OCI-LY1 (cell line): ENCODE data around the gene PYCR2.

Source experiments
- H2AFZ ChIP-seq: fragments of 200-600 bp; sonication (generic), shearing (Covaris generic); 2 replicates; pipeline ENCODE4 v1.6.0; 2014; ENCODE audit warnings: antibody characterized with exemption, mild to moderate bottlenecking, low read length
- H3F3A ChIP-seq: fragments of 200-600 bp; sonication (generic), shearing (Covaris generic); 2 replicates; pipeline ENCODE4 v1.6.0; 2014; ENCODE audit warnings: mild to moderate bottlenecking, antibody characterized with exemption, low read length, moderate library complexity; ENCODE audit not compliant: insufficient read depth
- H3K27ac ChIP-seq: fragments of 200-600 bp; sonication (generic); 2 replicates; pipeline ENCODE4 v1.5.1; 2014; ENCODE audit warnings: low read length, mixed run types, mild to moderate bottlenecking, low read depth; ENCODE audit not compliant: poor library complexity, severe bottlenecking
- H3K27me3 ChIP-seq: fragments of 200-600 bp; sonication (generic); 2 replicates; pipeline ENCODE4 v1.6.0; 2014; ENCODE audit warnings: antibody characterized with exemption, mild to moderate bottlenecking, low read length, moderate library complexity; ENCODE audit not compliant: insufficient read depth
- H3K36me3 ChIP-seq: fragments of 200-600 bp; sonication (generic); 2 replicates; pipeline ENCODE4 v1.6.1; 2014; ENCODE audit warnings: mild to moderate bottlenecking, antibody characterized with exemption, low read length, moderate library complexity, mixed read lengths; ENCODE audit not compliant: insufficient read depth
- H3K4me1 ChIP-seq: fragments of 200-600 bp; sonication (generic); 2 replicates; pipeline ENCODE4 v1.5.1; 2014; ENCODE audit warnings: mild to moderate bottlenecking, low read length, moderate library complexity; ENCODE audit not compliant: insufficient read depth, severe bottlenecking
- H3K4me2 ChIP-seq: fragments of 200-600 bp; sonication (generic), shearing (Covaris generic); 2 replicates; pipeline ENCODE4 v1.6.1; 2014; ENCODE audit warnings: low read length
- H3K4me3 ChIP-seq: fragments of 200-600 bp; sonication (generic); 2 replicates; pipeline ENCODE4 v1.5.1; 2014; ENCODE audit warnings: low read length, low read depth, mild to moderate bottlenecking, mixed read lengths; ENCODE audit not compliant: poor library complexity, severe bottlenecking
- H3K79me2 ChIP-seq: fragments of 200-600 bp; shearing (Covaris generic); 2 replicates; pipeline ENCODE4 v1.6.1; 2016; ENCODE audit warnings: mixed run types, low read length, mixed read lengths; ENCODE audit not compliant: insufficient read depth
- H3K9ac ChIP-seq: fragments of 200-600 bp; sonication (generic), shearing (Covaris generic); 2 replicates; pipeline ENCODE4 v1.6.1; 2014; ENCODE audit warnings: mild to moderate bottlenecking, low read length, mixed read lengths
- H3K9me2 ChIP-seq: fragments of 200-600 bp; sonication (generic), shearing (Covaris generic); 2 replicates; pipeline ENCODE4 v1.6.1; 2014; ENCODE audit warnings: low read depth, mild to moderate bottlenecking, low read length, mixed read lengths
- H3K9me3 ChIP-seq: fragments of 200-600 bp; shearing (Covaris generic); 2 replicates; pipeline ENCODE4 v1.6.1; 2014; ENCODE audit warnings: low read length, mixed read lengths
- H4K20me1 ChIP-seq: fragments of 200-600 bp; sonication (generic), shearing (Covaris generic); 2 replicates; pipeline ENCODE4 v1.6.0; 2016; ENCODE audit warnings: mild to moderate bottlenecking, low read length; ENCODE audit not compliant: insufficient read depth
- CTCF ChIP-seq: fragments of 200-600 bp; sonication (generic), shearing (Covaris generic); IDR thresholded peaks from 2 replicates; pipeline ENCODE4 v1.5.1; 2017; ENCODE audit warnings: mild to moderate bottlenecking, antibody characterized with exemption, low read length, moderate library complexity, mixed read lengths
- EZH2 ChIP-seq: fragments of 200-600 bp; sonication (generic), shearing (Covaris generic); IDR thresholded peaks from 2 replicates; pipeline ENCODE4 v1.8.0; 2017; ENCODE audit warnings: borderline replicate concordance, mixed run types, mild to moderate bottlenecking, antibody characterized with exemption, low read length, moderate library complexity, mixed read lengths

The PYCR2 gene

GRCh38 chr1:225872075-225872430 lies 52.0 kb downstream of the PYCR2 start:
- H3K9ac ChIP-seq: no peak overlapping the region
- H3K36me3 ChIP-seq: peaks cover 19% of the 10 kb centered on the region; the same call in 1 of the 2 replicates
- H3F3A ChIP-seq: no peaks in the 10 kb centered on the region
- H3K27ac ChIP-seq: no peak overlapping the region
- no peaks in the 10 kb centered on the region for H3K4me1 ChIP-seq
- H3K9me2 ChIP-seq: no peaks in the 10 kb centered on the region
- H2AFZ ChIP-seq: no peak overlapping the region
- no peaks in the 10 kb centered on the region for H4K20me1 ChIP-seq
- no peaks in the 10 kb centered on the region for H3K9me3 ChIP-seq
- no peaks in the 10 kb centered on the region for H3K79me2 ChIP-seq
- TF ChIP-seq CTCF (no peak), EZH2 (no peak)
- H3K4me3 ChIP-seq: no peak overlapping the region
- H3K4me2 ChIP-seq: no peak overlapping the region
- H3K27me3 ChIP-seq: no peaks in the 10 kb centered on the region

- peaks cover 19% of the 10 kb centered on the region; the same call in 1 of the 2 replicates for H3K36me3 ChIP-seq
- TF ChIP-seq CTCF (no peak), EZH2 (no peak)
- no peak overlapping the region for H3K4me2 ChIP-seq
- no peaks in the 10 kb centered on the region for H3K79me2 ChIP-seq
- no peaks in the 10 kb centered on the region for H3K27me3 ChIP-seq
- H4K20me1 ChIP-seq: no peaks in the 10 kb centered on the region
- H3K4me1 ChIP-seq: peaks cover 2% of the 10 kb centered on the region
- H3K9me2 ChIP-seq: no peaks in the 10 kb centered on the region
- H3K27ac ChIP-seq: no peak overlapping the region
- no peak overlapping the region for H2AFZ ChIP-seq
- H3K4me3 ChIP-seq: no peak overlapping the region
- H3F3A ChIP-seq: no peaks in the 10 kb centered on the region
- H3K9ac ChIP-seq: no peak overlapping the region
- no peaks in the 10 kb centered on the region for H3K9me3 ChIP-seq
Measured at GRCh38 chr1:225871359-225872074, 52.5 kb downstream of the PYCR2 start.

GRCh38 chr1:225870911-225871310 lies 53.1 kb downstream of the PYCR2 start:
- Histone ChIP-seq H3K79me2 (no peaks in the 10 kb centered on the region), H3F3A (no peaks in the 10 kb centered on the region), H3K36me3 (peaks cover 19% of the 10 kb centered on the region; the same call in 1 of the 2 replicates), H3K4me2 (no peak overlapping the region), H3K4me1 (peaks cover 8% of the 10 kb centered on the region), H3K9me3 (no peaks in the 10 kb centered on the region), H3K27ac (no peak overlapping the region), H3K27me3 (no peaks in the 10 kb centered on the region), H2AFZ (no peak overlapping the region), H4K20me1 (no peaks in the 10 kb centered on the region), H3K9ac (no peak overlapping the region), H3K4me3 (no peak overlapping the region), H3K9me2 (no peaks in the 10 kb centered on the region)
- TF ChIP-seq CTCF (no peak), EZH2 (no peak)
